Thymus (tissue), 11 donors: ENCODE data around the gene LCN2. TPM values are rescaled to one million over a fixed set of nuclear protein-coding genes. Genes with fewer than 3 reads are reported as not detected.
"Not testable (repeated sequence)": the region's sequence is repeated elsewhere in the genome, so short reads cannot be mapped to it uniquely, and the experiment has no call there.

Experiments used
- DNase-seq, 9 donors: peaks; one replicate each; pipeline ENCODE4 v3.0.0-alpha.2; 2013; ENCODE audit warnings: low spot score in 9 of 9, low read depth in 6 of 9, missing footprints in 1 of 9
- H3K27ac ChIP-seq, 2 donors: one replicate each; pipeline ENCODE4 v1.5.1; 2013; ENCODE audit warnings: control low read depth in 1 of 2, low read depth in 1 of 2, low read length in 1 of 2, mild to moderate bottlenecking in 1 of 2, moderate library complexity in 1 of 2
- H3K27me3 ChIP-seq, 2 donors: one replicate each; pipeline ENCODE4 v1.5.1; 2013; ENCODE audit warnings: low read length in 1 of 2; ENCODE audit not compliant: control insufficient read depth in 2 of 2, insufficient read depth in 1 of 2
- H3K36me3 ChIP-seq, 2 donors: one replicate each; pipeline ENCODE4 v1.5.1; 2013; ENCODE audit warnings: low read length in 1 of 2, mild to moderate bottlenecking in 1 of 2, moderate library complexity in 1 of 2; ENCODE audit not compliant: control insufficient read depth in 2 of 2, insufficient read depth in 2 of 2
- H3K4me1 ChIP-seq, 2 donors: one replicate each; pipeline ENCODE4 v1.5.1; 2013; ENCODE audit warnings: low read length in 2 of 2; ENCODE audit not compliant: control insufficient read depth in 2 of 2, insufficient read depth in 2 of 2
- H3K4me3 ChIP-seq, 2 donors: one replicate each; pipeline ENCODE4 v1.5.1; 2013; ENCODE audit warnings: low read length in 2 of 2, control low read depth in 1 of 2, mild to moderate bottlenecking in 1 of 2
- H3K9me3 ChIP-seq, 2 donors: one replicate each; pipeline ENCODE4 v1.5.1; 2013; ENCODE audit warnings: low read length in 1 of 2, mild to moderate bottlenecking in 1 of 2; ENCODE audit not compliant: control insufficient read depth in 2 of 2, insufficient read depth in 1 of 2
- WGBS: extraction: QIAGEN DNeasy Blood & Tissue Kit; methylation state at CpG from one replicate; pipeline ENCODE4 v1.1.7; 2013; 5-methylcytosine and 5-hydroxymethylcytosine counted together
- polyA plus RNA-seq: library from polyadenylated mRNA; stranded (reverse); fragments of 200-250 nt; gene quantifications from one replicate; pipeline ENCODE4 v1.2.3, GENCODE V29; 2013
- total RNA-seq: library from RNA; stranded (reverse); fragments of 120-200 nt; gene quantifications from one replicate; pipeline ENCODE4 v1.2.4, GENCODE V29; 2013
- donor health status: healthy.

The LCN2 gene
- total and polyA plus RNA-seq, 2 donors, result 3.4 to 31.9 TPM

- H3K27ac ChIP-seq, H3K27me3 ChIP-seq, H3K4me3 ChIP-seq, H3K9me3 ChIP-seq, DNase-seq, H3K36me3 ChIP-seq: not testable (repeated sequence)
- H3K4me1 ChIP-seq, result peaks cover 0 to 26% of the 10 kb centered on the region in 2 donors
- WGBS, result 68% methylated on average over 8 of the region's 8 CpGs
These were observed 13.7 kb upstream of the LCN2 start for GRCh38 chr9:128135561-128135960.

GRCh38 chr9:128136816-128137793 lies 12.1 kb upstream of the LCN2 start:
- no peaks in the 10 kb centered on the region for H3K27me3 ChIP-seq
- peaks cover 0 to 19% of the 10 kb centered on the region in 2 donors for H3K4me1 ChIP-seq
- no peaks in the 10 kb centered on the region for H3K36me3 ChIP-seq
- WGBS, result 94% methylated on average over 18 of the region's 18 CpGs
- H3K27ac ChIP-seq, result no peak overlapping the region
- no peak for DNase-seq
- no peaks in the 10 kb centered on the region for H3K9me3 ChIP-seq
- no peak overlapping the region for H3K4me3 ChIP-seq

GRCh38 chr9:128138001-128138400 lies 11.3 kb upstream of the LCN2 start:
- DNase-seq, result no peak
- 88% methylated on average over 3 of the region's 3 CpGs for WGBS
- no peak overlapping the region for H3K27ac ChIP-seq
- no peaks in the 10 kb centered on the region for H3K36me3 ChIP-seq
- H3K27me3 ChIP-seq, result no peaks in the 10 kb centered on the region
- H3K4me3 ChIP-seq, result no peak overlapping the region
- no peaks in the 10 kb centered on the region for H3K9me3 ChIP-seq
- H3K4me1 ChIP-seq, result peaks cover 0 to 18% of the 10 kb centered on the region in 2 donors

- 49% methylated on average over 16 of the region's 16 CpGs for WGBS
- Histone ChIP-seq H3K4me1 (peaks cover 0 to 18% of the 10 kb centered on the region in 2 donors), H3K36me3 (no peaks in the 10 kb centered on the region), H3K27me3 (no peaks in the 10 kb centered on the region), H3K9me3 (no peaks in the 10 kb centered on the region), H3K4me3 (peak overlapping the region in 1 of 2 donors; percentile 30), H3K27ac (no peak overlapping the region)
- no peak for DNase-seq
These were observed 9.6 kb upstream of the LCN2 start for GRCh38 chr9:128139621-128140020.

GRCh38 chr9:128141604-128142003 lies 7.6 kb upstream of the LCN2 start:
- over 99% methylated on average over 3 of the region's 3 CpGs for WGBS
- DNase-seq, result no peak
- no peaks in the 10 kb centered on the region for H3K27me3 ChIP-seq

GRCh38 chr9:128142061-128142460 lies 7.2 kb upstream of the LCN2 start:
- peaks cover 0 to 18% of the 10 kb centered on the region in 2 donors for H3K4me1 ChIP-seq
- H3K36me3 ChIP-seq, result no peaks in the 10 kb centered on the region
- no peak overlapping the region for H3K4me3 ChIP-seq
- peak in 2 of 9 donors; percentile 41 to 59 for DNase-seq
- H3K9me3 ChIP-seq, result no peaks in the 10 kb centered on the region
- no peaks in the 10 kb centered on the region for H3K27me3 ChIP-seq
- H3K27ac ChIP-seq, result peak overlapping the region; percentile 12 to 43
- WGBS, result 57% methylated on average over 4 of the region's 4 CpGs

More at GRCh38 chr9:128141604-128142003, 7.6 kb upstream of the LCN2 start:
- Histone ChIP-seq H3K4me1 (peaks cover 0 to 18% of the 10 kb centered on the region in 2 donors), H3K36me3 (no peaks in the 10 kb centered on the region), H3K9me3 (no peaks in the 10 kb centered on the region), H3K4me3 (no peak overlapping the region), H3K27ac (peak overlapping the region in 1 of 2 donors; percentile 43)

- Histone ChIP-seq H3K27ac (no peak overlapping the region), H3K36me3 (no peaks in the 10 kb centered on the region), H3K4me1 (peaks cover 0 to 18% of the 10 kb centered on the region in 2 donors), H3K27me3 (no peaks in the 10 kb centered on the region), H3K4me3 (no peak overlapping the region), H3K9me3 (no peaks in the 10 kb centered on the region)
- DNase-seq, result no peak
- WGBS, result 91% methylated on average over 2 of the region's 2 CpGs
These were observed 6.7 kb upstream of the LCN2 start for GRCh38 chr9:128142596-128142995.

GRCh38 chr9:128143525-128144238 lies 5.6 kb upstream of the LCN2 start:
- Histone ChIP-seq H3K4me1 (peaks cover 0 to 18% of the 10 kb centered on the region in 2 donors), H3K27me3 (no peaks in the 10 kb centered on the region), H3K4me3 (no peak overlapping the region), H3K36me3 (no peaks in the 10 kb centered on the region), H3K27ac (no peak overlapping the region), H3K9me3 (no peaks in the 10 kb centered on the region)
- DNase-seq, result no peak
- 93% methylated on average over 8 of the region's 8 CpGs for WGBS
